A549 (cell line): ENCODE measurements around the gene WEE2. TPM values are rescaled to one million over a fixed set of nuclear protein-coding genes. Genes with fewer than 3 reads are reported as not detected.

Experiments used
- ATAC-seq, 2 experiments: fragments of 200-7000 bp in 1 of 2; fragments of >200 bp in 1 of 2; cut with Nextera tagmentation in 1 of 2; cut with Tn5 transposase in 1 of 2; 3 replicates each; pipeline versions ENCODE4 v1.8.0 to v1.9.1; 2018 to 2020; ENCODE audit warnings: mild to moderate bottlenecking in 1 of 2, moderate library complexity in 1 of 2
- CTCF ChIA-PET: fragments of 300-600 bp; sonication (Branson Sonifier 250); formaldehyde crosslinking; extraction: SDS; loops from one replicate; lab custom pipeline; 2021; ENCODE audit warnings: antibody characterized with exemption, inconsistent platforms; lab: Yijun Ruan, JAX
- POLR2A ChIA-PET: fragments of 350-600 bp; formaldehyde crosslinking; extraction: SDS; loops from one replicate; lab custom pipeline; 2021; ENCODE audit warnings: antibody characterized with exemption, inconsistent platforms; lab: Yijun Ruan, JAX
- DNase-seq, 2 experiments: peaks; one replicate each; pipeline versions ENCODE4 v3.0.0 to v3.0.0-alpha.2; 2011 to 2016; ENCODE audit warnings: low read depth in 1 of 2, low spot score in 1 of 2
- FAIRE-seq: peaks from 2 replicates; lab custom pipeline; 2011; peaks lifted over from hg19 to GRCh38; lab: Jason Lieb, UNC
- H3K27ac ChIP-seq, 2 experiments: fragments of >200 bp; sonication (Bioruptor Twin); formaldehyde crosslinking; 3 replicates each; pipeline ENCODE4 v1.5.1; 2016 to 2017
- H3K4me1 ChIP-seq: fragments of >200 bp; sonication (Bioruptor Twin); formaldehyde crosslinking; 3 replicates; pipeline ENCODE4 v1.6.1; 2016
- H3K4me2 ChIP-seq: fragments of >200 bp; sonication (Bioruptor Twin); formaldehyde crosslinking; 3 replicates; pipeline ENCODE4 v1.6.1; 2016
- H3K4me3 ChIP-seq: fragments of >200 bp; sonication (Bioruptor Twin); formaldehyde crosslinking; 3 replicates; pipeline ENCODE4 v1.5.1; 2016
- H3K9me3 ChIP-seq: fragments of >200 bp; sonication (Bioruptor Twin); formaldehyde crosslinking; 3 replicates; pipeline ENCODE4 v1.6.1; 2016
- BCL3 ChIP-seq: fragments of >200 bp; sonication (Bioruptor Twin); formaldehyde crosslinking; IDR thresholded peaks from 3 replicates; pipeline ENCODE4 v1.6.1; 2016
- BHLHE40 ChIP-seq: IDR thresholded peaks from 2 replicates; pipeline ENCODE4 v1.6.1; 2012; ENCODE audit warnings: low read depth, low read length, inconsistent platforms
- CEBPB ChIP-seq, 2 experiments: fragments of >200 bp in 1 of 2; sonication (Bioruptor Twin) in 1 of 2; formaldehyde crosslinking in 1 of 2; IDR thresholded peaks; 2 replicates each; pipeline ENCODE4 v1.6.1; 2012 to 2016
- CHD2 ChIP-seq: fragments of 150-350 bp; IDR thresholded peaks from 2 replicates; pipeline ENCODE4 v1.6.1; 2014; ENCODE audit warnings: low read length; ENCODE audit not compliant: partially characterized antibody
- CHD4 ChIP-seq: fragments of 200-600 bp; sonication (generic); IDR thresholded peaks from 2 replicates; pipeline ENCODE4 v1.6.1; 2016; ENCODE audit warnings: antibody characterized with exemption, mild to moderate bottlenecking, borderline replicate concordance
- FOSB ChIP-seq: fragments of 250-450 bp; sonication (Bioruptor Pico); IDR thresholded peaks from 2 replicates; pipeline ENCODE4 v1.5.0; 2020; ENCODE audit warnings: mild to moderate bottlenecking, moderate library complexity
- FOSL2 ChIP-seq, 2 experiments: fragments of 450-650 bp in 1 of 2; fragments of >200 bp in 1 of 2; sonication (Bioruptor Twin) in 1 of 2; formaldehyde crosslinking; IDR thresholded peaks; 2 replicates each; pipeline versions ENCODE4 v1.5.0 to v1.6.1; 2016 to 2020; ENCODE audit warnings: mild to moderate bottlenecking in 1 of 2, moderate library complexity in 1 of 2
- FOXS1 ChIP-seq: fragments of 250-450 bp; sonication (Bioruptor Pico); IDR thresholded peaks from 2 replicates; pipeline ENCODE4 v1.5.0; 2020; ENCODE audit warnings: mild to moderate bottlenecking, moderate library complexity
- HES2 ChIP-seq: fragments of >200 bp; sonication (Bioruptor Twin); formaldehyde crosslinking; IDR thresholded peaks from 2 replicates; pipeline ENCODE4 v1.6.1; 2016
- HOXA7 ChIP-seq: fragments of 250-450 bp; sonication (Bioruptor Pico); IDR thresholded peaks from 2 replicates; pipeline ENCODE4 v1.5.0; 2020; ENCODE audit warnings: mild to moderate bottlenecking, moderate library complexity
- JUNB ChIP-seq: fragments of >200 bp; sonication (Bioruptor Twin); formaldehyde crosslinking; IDR thresholded peaks from 2 replicates; pipeline ENCODE4 v1.6.1; 2016
- KDM1A ChIP-seq: fragments of 200-600 bp; sonication (generic); IDR thresholded peaks from 2 replicates; pipeline ENCODE4 v1.6.1; 2016; ENCODE audit warnings: low read depth, mild to moderate bottlenecking
- MYC ChIP-seq: IDR thresholded peaks from 2 replicates; pipeline ENCODE4 v1.6.1; 2012; ENCODE audit warnings: mild to moderate bottlenecking, inconsistent platforms, low read length, improper control_type of control experiment, borderline replicate concordance
- NPAS2 ChIP-seq: fragments of 250-450 bp; sonication (Bioruptor Pico); IDR thresholded peaks from 2 replicates; pipeline ENCODE4 v1.8.0; 2022; ENCODE audit warnings: mild to moderate bottlenecking, moderate library complexity, borderline replicate concordance
- POLR2A ChIP-seq: IDR thresholded peaks from 2 replicates; pipeline ENCODE4 v1.6.1; 2012; ENCODE audit warnings: mild to moderate bottlenecking, low read length
- TP53 ChIP-seq: fragments of 250-450 bp; sonication (Bioruptor Pico); IDR thresholded peaks from 2 replicates; pipeline ENCODE4 v1.5.0; 2021; ENCODE audit warnings: mild to moderate bottlenecking, moderate library complexity
- USF2 ChIP-seq: fragments of 450-650 bp; IDR thresholded peaks from 2 replicates; pipeline ENCODE4 v1.6.1; 2014; ENCODE audit warnings: antibody characterized with exemption
- ZFP36 ChIP-seq: fragments of 450-650 bp; IDR thresholded peaks from 2 replicates; pipeline ENCODE4 v1.6.1; 2014; ENCODE audit warnings: borderline replicate concordance; ENCODE audit not compliant: partially characterized antibody
- ZNF302 ChIP-seq: fragments of 250-450 bp; sonication (Bioruptor Pico); IDR thresholded peaks from 2 replicates; pipeline ENCODE4 v1.9.0; 2021; ENCODE audit warnings: inconsistent platforms, mild to moderate bottlenecking, moderate library complexity
- ZSCAN20 ChIP-seq: fragments of 250-450 bp; sonication (Bioruptor Pico); IDR thresholded peaks from 2 replicates; pipeline ENCODE4 v1.8.0; 2022; ENCODE audit warnings: mild to moderate bottlenecking, moderate library complexity
- WGBS: methylation state at CpG from one replicate; pipeline ENCODE4 v1.1.6; 2017; ENCODE audit errors: missing lambda C conversion rate; 5-methylcytosine and 5-hydroxymethylcytosine counted together
- polyA plus RNA-seq, 4 experiments: library from polyadenylated mRNA; depleted of rRNA in 3 of 4; stranded (reverse); fragments of >200 nt; fragmentation: RNase III in 1 of 4; extraction: RNeasy Plus Mini Kit Qiagen cat#74134 plus additional on column Dnase treatment in 1 of 4; gene quantifications; 2 replicates in 3 of 4; 3 replicates in 1 of 4; pipeline ENCODE4 v1.2.3, GENCODE V29; 2011 to 2017
- TF ChIP-seq, protein P1 (sequence below): fragments of >200 bp; sonication (Bioruptor Twin); formaldehyde crosslinking; IDR thresholded peaks from 3 replicates; pipeline ENCODE4 v1.5.1; 2016

Gene WEE2
- polyA plus RNA-seq, 2 of the 4 experiments (the other 2 are of a cell fraction): not detected

DNA sequence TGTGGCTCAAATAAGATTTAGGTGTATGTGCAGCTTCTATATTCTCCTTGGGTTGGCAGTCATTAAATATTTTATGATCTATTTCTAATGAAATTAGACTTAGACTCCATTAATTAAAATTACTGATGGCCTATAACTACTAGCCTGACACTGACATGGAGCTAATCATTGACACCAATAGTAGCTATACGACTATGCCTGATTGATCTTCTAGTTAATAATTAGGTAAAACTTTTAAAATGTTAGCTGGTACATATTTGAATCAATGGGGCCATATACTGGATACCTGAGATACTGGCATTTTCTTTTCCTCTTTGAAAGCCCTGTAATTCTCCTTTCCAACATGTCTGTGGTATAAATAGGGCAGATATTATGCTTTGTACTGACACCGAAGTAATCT, 14.4 kb downstream of the WEE2 start (continued):
- TF ChIP-seq HOXA7 (CRISPR knock-in tag) (no peak), USF2 (no peak), FOXS1 (CRISPR knock-in tag) (no peak)

DNA sequence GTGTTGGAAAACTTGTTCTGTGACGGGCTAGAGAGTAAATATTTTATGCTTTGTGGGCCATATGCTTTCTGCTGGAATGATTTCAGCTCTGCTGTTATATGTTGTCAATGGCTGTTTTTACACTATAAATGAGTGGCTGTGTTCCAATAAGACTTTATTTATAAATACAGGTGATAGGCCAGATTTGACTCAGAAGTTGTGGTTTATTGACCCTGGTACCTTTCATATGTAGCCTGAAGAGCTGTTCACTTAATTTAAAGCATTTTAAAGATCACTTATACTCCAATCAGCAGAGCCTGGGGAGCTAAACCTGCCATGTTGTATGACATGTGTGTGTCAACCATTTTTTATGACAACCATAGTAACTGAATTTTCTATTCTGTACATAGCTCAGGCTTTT, 20.9 kb downstream of the WEE2 start:
- ATAC-seq: no peak
- no peak overlapping the region for H3K4me2 ChIP-seq
- CTCF ChIA-PET: interaction anchor here (1.0 to 1.4 kb wide), 3 partner anchors 9 to 74 kb away, joined by 4 to 6 read pairs (median 5); partner anchors contain the start of genes SSBP1 and WEE2
- no peak for FAIRE-seq
- no peaks in the 10 kb centered on the region for H3K4me1 ChIP-seq
- 62% methylated on average over 1 of the region's 1 CpG for WGBS
- no peak overlapping the region for H3K27ac ChIP-seq
- H3K4me3 ChIP-seq: no peak overlapping the region
- POLR2A ChIA-PET: no interaction called here
- DNase-seq: no peak
- TF ChIP-seq POLR2A (no peak), HES2 (no peak)
- H3K9me3 ChIP-seq: no peaks in the 10 kb centered on the region

GRCh38 chr7:141731476-141732149, 23.5 kb downstream of the WEE2 start:
- ChIA-PET CTCF (interaction anchor here (0.7 to 1.2 kb wide), 2 partner anchors 13 to 29 kb away, joined by 3 read pairs; no protein-coding TSS in a partner anchor), POLR2A (no interaction called here)
- H3K4me3 ChIP-seq: no peak overlapping the region
- H3K27ac ChIP-seq: no peak overlapping the region
- DNase-seq (no peak), FAIRE-seq (no peak), ATAC-seq (no peak)
- H3K4me1 ChIP-seq: peaks cover 3% of the 10 kb centered on the region; the same call in 2 of the 3 replicates
- no peaks in the 10 kb centered on the region for H3K9me3 ChIP-seq
- 84% methylated on average over 18 of the region's 24 CpGs for WGBS
- TF ChIP-seq TP53 (no peak), CEBPB (IDR thresholded peaks at IDR 0.05) (no peak), BCL3 (no peak), FOSB (no peak), CHD4 (no peak), NPAS2 (CRISPR knock-in tag) (no peak), FOSL2 (IDR thresholded peaks at IDR 0.05) (no peak), FOSL2 (CRISPR knock-in tag; IDR thresholded peaks at IDR 0.05) (no peak), KDM1A (no peak), BHLHE40 (no peak), ZSCAN20 (CRISPR knock-in tag) (no peak), ZNF302 (CRISPR knock-in tag) (no peak), MYC (no peak), ZFP36 (no peak), JUNB (no peak), CHD2 (no peak), HES2 (no peak)
- TF ChIP-seq, protein P1, sequence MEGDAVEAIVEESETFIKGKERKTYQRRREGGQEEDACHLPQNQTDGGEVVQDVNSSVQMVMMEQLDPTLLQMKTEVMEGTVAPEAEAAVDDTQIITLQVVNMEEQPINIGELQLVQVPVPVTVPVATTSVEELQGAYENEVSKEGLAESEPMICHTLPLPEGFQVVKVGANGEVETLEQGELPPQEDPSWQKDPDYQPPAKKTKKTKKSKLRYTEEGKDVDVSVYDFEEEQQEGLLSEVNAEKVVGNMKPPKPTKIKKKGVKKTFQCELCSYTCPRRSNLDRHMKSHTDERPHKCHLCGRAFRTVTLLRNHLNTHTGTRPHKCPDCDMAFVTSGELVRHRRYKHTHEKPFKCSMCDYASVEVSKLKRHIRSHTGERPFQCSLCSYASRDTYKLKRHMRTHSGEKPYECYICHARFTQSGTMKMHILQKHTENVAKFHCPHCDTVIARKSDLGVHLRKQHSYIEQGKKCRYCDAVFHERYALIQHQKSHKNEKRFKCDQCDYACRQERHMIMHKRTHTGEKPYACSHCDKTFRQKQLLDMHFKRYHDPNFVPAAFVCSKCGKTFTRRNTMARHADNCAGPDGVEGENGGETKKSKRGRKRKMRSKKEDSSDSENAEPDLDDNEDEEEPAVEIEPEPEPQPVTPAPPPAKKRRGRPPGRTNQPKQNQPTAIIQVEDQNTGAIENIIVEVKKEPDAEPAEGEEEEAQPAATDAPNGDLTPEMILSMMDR: no peak
- no peak overlapping the region for H3K4me2 ChIP-seq
